Lung (tissue), 13 donors: ENCODE measurements around the gene ENHO. TPM values are rescaled to one million over a fixed set of nuclear protein-coding genes. Genes with fewer than 3 reads are reported as not detected.

Experiments
- ATAC-seq: fragments of 200-7000 bp; cut with Tn5 transposase; one replicate; pipeline ENCODE4 v1.9.1; 2020; ENCODE audit warnings: moderate number of reproducible peaks; ENCODE audit not compliant: insufficient read depth, low FRiP score
- DNase-seq, 3 donors: peaks; one replicate each; pipeline ENCODE4 v3.0.0-alpha.2; 2013 to 2017
- H3K27ac ChIP-seq, 2 donors: one replicate each; pipeline ENCODE4 v1.5.1; 2013; ENCODE audit warnings: mild to moderate bottlenecking in 2 of 2, moderate library complexity in 2 of 2, control low read depth in 1 of 2, inconsistent platforms in 1 of 2, low read depth in 1 of 2, low read length in 1 of 2
- H3K27me3 ChIP-seq, 3 donors: one replicate each; pipeline ENCODE4 v1.5.1; 2013; ENCODE audit warnings: low read length in 2 of 3; ENCODE audit not compliant: control insufficient read depth in 3 of 3, insufficient read depth in 3 of 3
- H3K36me3 ChIP-seq, 4 donors: one replicate each; pipeline ENCODE4 v1.5.1; 2013; ENCODE audit warnings: low read length in 4 of 4, mild to moderate bottlenecking in 1 of 4, moderate library complexity in 1 of 4; ENCODE audit not compliant: control insufficient read depth in 4 of 4, insufficient read depth in 4 of 4
- H3K4me1 ChIP-seq, 5 donors: one replicate each; pipeline ENCODE4 v1.5.1; 2013; ENCODE audit warnings: low read length in 5 of 5, mild to moderate bottlenecking in 2 of 5, moderate library complexity in 1 of 5; ENCODE audit not compliant: control insufficient read depth in 5 of 5, insufficient read depth in 5 of 5
- H3K4me3 ChIP-seq: one replicate; pipeline ENCODE4 v1.5.1; 2013; ENCODE audit warnings: mild to moderate bottlenecking, control low read depth, moderate library complexity
- H3K9ac ChIP-seq, 2 donors: one replicate each; pipeline ENCODE4 v1.5.1; 2013; ENCODE audit warnings: low read length in 2 of 2, control low read depth in 1 of 2; ENCODE audit not compliant: insufficient read depth in 1 of 2
- H3K9me3 ChIP-seq, 4 donors: one replicate each; pipeline ENCODE4 v1.5.1; 2013; ENCODE audit warnings: low read length in 3 of 4, mild to moderate bottlenecking in 1 of 4, moderate library complexity in 1 of 4; ENCODE audit not compliant: control insufficient read depth in 4 of 4, insufficient read depth in 3 of 4
- WGBS, 2 donors: extraction: QIAGEN DNeasy Blood & Tissue Kit; methylation state at CpG; one replicate each; pipeline ENCODE4 v1.1.7; 2013; 5-methylcytosine and 5-hydroxymethylcytosine counted together
- polyA plus RNA-seq, 2 donors: library from polyadenylated mRNA; stranded (reverse); fragments of 200-250 nt; gene quantifications; one replicate each; pipeline ENCODE4 v1.2.1, GENCODE V29; 2013
- small RNA-seq: library from RNA; depleted of rRNA; stranded (forward); fragments of <200 nt; gene quantifications from one replicate; pipeline ENCODE3, GENCODE V24; 2014; ENCODE audit warnings: low replicate concordance
- total RNA-seq, 2 donors: library from RNA; depleted of rRNA in 1 of 2; stranded (reverse); fragments of >200 nt in 1 of 2; gene quantifications; one replicate each; pipeline ENCODE4 v1.2.1, GENCODE V29; 2014 to 2021
- TF ChIP-seq, protein P1 (sequence below): IDR thresholded peaks from 2 replicates; pipeline ENCODE4 v1.5.1; 2012; ENCODE audit warnings: mild to moderate bottlenecking; ENCODE audit errors: control extremely low read depth, extremely low read depth
- donor health status: control.
- donor health status: control.
- donor health status: Bipolar disorder and iron deficiency.
- donor health status: healthy.
- donor health status: DM: yes; HTN: yes; CAD: no.

The ENHO gene
- total and polyA plus RNA-seq, 4 donors, result 0.29 to 1.4 (median 0.70) TPM

DNA sequence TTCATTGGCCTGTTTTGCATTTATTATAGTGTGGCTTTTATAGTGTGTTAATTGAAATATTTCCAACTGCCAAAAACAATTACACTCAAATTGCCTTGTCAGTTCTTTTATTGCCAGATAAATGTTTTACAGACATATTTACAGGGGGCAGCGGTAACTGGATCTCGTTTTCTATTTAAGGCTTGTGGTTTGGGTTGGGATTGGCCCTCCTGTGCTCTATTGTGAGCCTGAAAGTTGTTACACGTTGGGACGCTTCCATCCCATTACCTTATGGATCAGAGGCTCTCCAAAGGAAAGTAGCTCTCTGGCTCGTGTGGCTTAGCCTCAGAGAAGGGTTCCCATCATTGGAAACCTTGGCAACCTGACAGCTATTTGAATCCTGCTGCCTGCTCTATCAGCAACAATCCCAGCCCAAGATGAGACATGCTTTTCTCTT lies 43.3 kb downstream of the ENHO start:
- no peak overlapping the region for H3K9ac ChIP-seq
- no peaks in the 10 kb centered on the region for H3K36me3 ChIP-seq
- ATAC-seq (no peak), DNase-seq (no peak)
- H3K4me1 ChIP-seq, result no peaks in the 10 kb centered on the region
- peaks cover 0 to 2% (median 0%) of the 10 kb centered on the region in 4 donors for H3K9me3 ChIP-seq
- H3K4me3 ChIP-seq, result no peak overlapping the region
- 60 to 73% methylated on average over 5 of the region's 5 CpGs for WGBS, 2 donors
- H3K27ac ChIP-seq, result no peak overlapping the region
- H3K27me3 ChIP-seq, result peaks cover 0 to 5% (median 0%) of the 10 kb centered on the region in 3 donors
- TF ChIP-seq, protein P1, sequence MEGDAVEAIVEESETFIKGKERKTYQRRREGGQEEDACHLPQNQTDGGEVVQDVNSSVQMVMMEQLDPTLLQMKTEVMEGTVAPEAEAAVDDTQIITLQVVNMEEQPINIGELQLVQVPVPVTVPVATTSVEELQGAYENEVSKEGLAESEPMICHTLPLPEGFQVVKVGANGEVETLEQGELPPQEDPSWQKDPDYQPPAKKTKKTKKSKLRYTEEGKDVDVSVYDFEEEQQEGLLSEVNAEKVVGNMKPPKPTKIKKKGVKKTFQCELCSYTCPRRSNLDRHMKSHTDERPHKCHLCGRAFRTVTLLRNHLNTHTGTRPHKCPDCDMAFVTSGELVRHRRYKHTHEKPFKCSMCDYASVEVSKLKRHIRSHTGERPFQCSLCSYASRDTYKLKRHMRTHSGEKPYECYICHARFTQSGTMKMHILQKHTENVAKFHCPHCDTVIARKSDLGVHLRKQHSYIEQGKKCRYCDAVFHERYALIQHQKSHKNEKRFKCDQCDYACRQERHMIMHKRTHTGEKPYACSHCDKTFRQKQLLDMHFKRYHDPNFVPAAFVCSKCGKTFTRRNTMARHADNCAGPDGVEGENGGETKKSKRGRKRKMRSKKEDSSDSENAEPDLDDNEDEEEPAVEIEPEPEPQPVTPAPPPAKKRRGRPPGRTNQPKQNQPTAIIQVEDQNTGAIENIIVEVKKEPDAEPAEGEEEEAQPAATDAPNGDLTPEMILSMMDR, result no peak

DNA sequence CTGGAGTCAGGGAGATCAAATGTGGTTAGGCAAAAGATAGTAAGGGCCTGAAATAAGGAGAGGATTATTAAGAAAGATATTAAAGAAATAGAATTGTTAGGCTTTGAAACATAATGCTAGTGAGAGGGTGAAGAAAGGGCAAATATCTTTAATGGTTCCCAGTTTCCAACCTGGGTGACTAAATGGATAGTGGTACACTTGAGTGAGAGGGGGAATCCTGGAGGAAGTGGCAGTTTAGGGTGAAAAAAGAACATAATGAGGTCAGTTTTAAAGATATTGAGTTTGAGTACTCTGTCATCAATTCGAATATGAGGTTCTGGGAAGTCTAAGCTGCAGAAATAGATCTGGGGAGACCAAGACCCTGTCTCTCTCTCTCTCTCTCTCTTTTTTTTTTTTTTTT lies 45.2 kb downstream of the ENHO start:
- DNase-seq (no peak), ATAC-seq (no peak)
- Histone ChIP-seq H3K27ac (no peak overlapping the region), H3K4me3 (no peak overlapping the region), H3K4me1 (no peaks in the 10 kb centered on the region), H3K36me3 (no peaks in the 10 kb centered on the region), H3K27me3 (peaks cover 0 to 5% (median 0%) of the 10 kb centered on the region in 3 donors), H3K9me3 (peaks cover 0 to under 1% (median 0%) of the 10 kb centered on the region in 4 donors), H3K9ac (no peak overlapping the region)
- 59 to 89% methylated on average over 1 of the region's 1 CpG for WGBS, 2 donors
- TF ChIP-seq, protein P1, result no peak

DNA sequence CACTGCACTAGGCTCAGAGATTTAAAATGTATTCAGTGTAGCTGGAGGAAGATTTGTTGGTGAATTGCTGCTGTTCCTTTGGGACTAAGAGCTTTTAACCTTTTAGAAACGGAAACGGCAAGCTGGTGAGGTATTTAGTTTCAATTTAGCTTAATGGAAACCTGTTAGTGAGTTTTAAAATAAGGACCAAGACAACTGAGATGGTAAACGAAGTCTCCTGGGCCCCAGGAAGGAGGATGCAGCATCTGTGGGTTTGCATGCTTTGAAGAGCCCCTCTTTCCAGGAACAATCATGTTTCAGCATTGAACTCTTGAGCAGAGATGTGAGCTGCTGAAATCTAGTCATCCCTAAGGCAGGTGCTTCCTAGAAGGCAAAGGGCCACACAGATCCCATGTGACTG lies 47.7 kb downstream of the ENHO start:
- TF ChIP-seq, protein P1, result no peak
- no peak overlapping the region for H3K9ac ChIP-seq
- H3K4me1 ChIP-seq, result no peaks in the 10 kb centered on the region
- no peaks in the 10 kb centered on the region for H3K36me3 ChIP-seq
- peaks cover 0 to 5% (median 0%) of the 10 kb centered on the region in 3 donors for H3K27me3 ChIP-seq
- ATAC-seq (no peak), DNase-seq (no peak)
- 58 to 66% methylated on average over 3 of the region's 3 CpGs for WGBS, 2 donors
- no peaks in the 10 kb centered on the region for H3K9me3 ChIP-seq
- no peak overlapping the region for H3K27ac ChIP-seq
- H3K4me3 ChIP-seq, result no peak overlapping the region

Small RNAs within 50 kb of the gene (small RNA-seq; reads per million reads assigned to genes)
- not detected for gene RN7SKP24

Other genes starting within 250 kb of the ENHO start
- 1 to 10 TPM; 3.0 to 4.3 TPM for gene KIF24, start 193.7 kb downstream of the ENHO start, total RNA-seq
- gene KIF24, start 193.7 kb downstream of the ENHO start, polyA plus RNA-seq, result under 1 TPM; 0.63 to 0.71 TPM
- 10 to 100 TPM; 11.7 to 12.5 TPM for gene NUDT2, start 193.4 kb downstream of the ENHO start, total RNA-seq
- gene NUDT2, start 193.4 kb downstream of the ENHO start, polyA plus RNA-seq, result 10 to 100 TPM; 18.7 to 20.1 TPM
- 10 to 100 TPM in 1 of 2 donors, 1 to 10 TPM in 1; 6.6 to 12.2 TPM for gene MYORG, start 146.1 kb downstream of the ENHO start, total RNA-seq
- gene MYORG, start 146.1 kb downstream of the ENHO start, polyA plus RNA-seq, result 1 to 10 TPM; 1.4 to 3.1 TPM
- 10 to 100 TPM in 1 of 2 donors, 1 to 10 TPM in 1; 8.5 to 28.3 TPM for gene FAM219A, start 64.4 kb downstream of the ENHO start, total RNA-seq
- 10 to 100 TPM; 10.3 to 16.4 TPM for gene FAM219A, start 64.4 kb downstream of the ENHO start, polyA plus RNA-seq
- 10 to 100 TPM; 12.8 to 26.2 TPM for gene DNAI1, start 64.2 kb downstream of the ENHO start, total RNA-seq
- 1 to 10 TPM; 4.6 to 5.6 TPM for gene DNAI1, start 64.2 kb downstream of the ENHO start, polyA plus RNA-seq
- 1 to 10 TPM; 1.8 to 3.3 TPM for gene CNTFR, start 66.7 kb upstream of the ENHO start, total RNA-seq
- under 1 TPM; 0.42 to 0.89 TPM for gene CNTFR, start 66.7 kb upstream of the ENHO start, polyA plus RNA-seq
- gene RPP25L, start 89.1 kb upstream of the ENHO start, total RNA-seq, result 10 to 100 TPM; 17.0 to 21.9 TPM
- 10 to 100 TPM; 29.6 to 32.6 TPM for gene RPP25L, start 89.1 kb upstream of the ENHO start, polyA plus RNA-seq
- 10 to 100 TPM; 39.8 to 86.3 TPM for gene DCTN3, start 97.5 kb upstream of the ENHO start, total RNA-seq
- gene DCTN3, start 97.5 kb upstream of the ENHO start, polyA plus RNA-seq, result 10 to 100 TPM; 66.0 to 74.6 TPM
- not detected for gene ARID3C, start 106.1 kb upstream of the ENHO start, total RNA-seq
- gene ARID3C, start 106.1 kb upstream of the ENHO start, polyA plus RNA-seq, result not detected
- gene SIGMAR1, start 114.8 kb upstream of the ENHO start, total RNA-seq, result 10 to 100 TPM; 26.0 to 64.1 TPM
- 10 to 100 TPM; 62.5 to 72.0 TPM for gene SIGMAR1, start 114.8 kb upstream of the ENHO start, polyA plus RNA-seq
- 10 to 100 TPM; 44.1 to 53.0 TPM for gene GALT, start 123.7 kb upstream of the ENHO start, total RNA-seq
- gene GALT, start 123.7 kb upstream of the ENHO start, polyA plus RNA-seq, result 10 to 100 TPM; 23.9 to 38.7 TPM
- gene IL11RA, start 129.2 kb upstream of the ENHO start, total RNA-seq, result 10 to 100 TPM; 14.5 to 30.5 TPM
- gene IL11RA, start 129.2 kb upstream of the ENHO start, polyA plus RNA-seq, result 10 to 100 TPM in 1 of 2 donors, 1 to 10 TPM in 1; 5.5 to 10.7 TPM
- under 1 TPM in 1 of 2 donors, not detected in 1; 0.55 TPM for gene CCL27, start 139.7 kb upstream of the ENHO start, total RNA-seq
- under 1 TPM in 1 of 2 donors, not detected in 1; 0.05 TPM for gene CCL27, start 139.7 kb upstream of the ENHO start, polyA plus RNA-seq
- 10 to 100 TPM; 19.9 to 33.2 TPM for gene CCL19, start 168.3 kb upstream of the ENHO start, total RNA-seq
- 10 to 100 TPM in 1 of 2 donors, 1 to 10 TPM in 1; 6.5 to 81.5 TPM for gene CCL19, start 168.3 kb upstream of the ENHO start, polyA plus RNA-seq
- 100 to 1,000 TPM in 1 of 2 donors, 10 to 100 TPM in 1; 67.3 to 473 TPM for gene CCL21, start 187.1 kb upstream of the ENHO start, total RNA-seq
- 100 to 1,000 TPM; 140 to 223 TPM for gene CCL21, start 187.1 kb upstream of the ENHO start, polyA plus RNA-seq